C1 segment of cervical spinal cord (tissue), 14 donors: ENCODE data around the gene INSIG2.

Experiments used
- DNase-seq, 14 donors: peaks; one replicate each; lab custom pipeline; 2025; lab: John Stamatoyannopoulos, UW

Gene INSIG2

DNA sequence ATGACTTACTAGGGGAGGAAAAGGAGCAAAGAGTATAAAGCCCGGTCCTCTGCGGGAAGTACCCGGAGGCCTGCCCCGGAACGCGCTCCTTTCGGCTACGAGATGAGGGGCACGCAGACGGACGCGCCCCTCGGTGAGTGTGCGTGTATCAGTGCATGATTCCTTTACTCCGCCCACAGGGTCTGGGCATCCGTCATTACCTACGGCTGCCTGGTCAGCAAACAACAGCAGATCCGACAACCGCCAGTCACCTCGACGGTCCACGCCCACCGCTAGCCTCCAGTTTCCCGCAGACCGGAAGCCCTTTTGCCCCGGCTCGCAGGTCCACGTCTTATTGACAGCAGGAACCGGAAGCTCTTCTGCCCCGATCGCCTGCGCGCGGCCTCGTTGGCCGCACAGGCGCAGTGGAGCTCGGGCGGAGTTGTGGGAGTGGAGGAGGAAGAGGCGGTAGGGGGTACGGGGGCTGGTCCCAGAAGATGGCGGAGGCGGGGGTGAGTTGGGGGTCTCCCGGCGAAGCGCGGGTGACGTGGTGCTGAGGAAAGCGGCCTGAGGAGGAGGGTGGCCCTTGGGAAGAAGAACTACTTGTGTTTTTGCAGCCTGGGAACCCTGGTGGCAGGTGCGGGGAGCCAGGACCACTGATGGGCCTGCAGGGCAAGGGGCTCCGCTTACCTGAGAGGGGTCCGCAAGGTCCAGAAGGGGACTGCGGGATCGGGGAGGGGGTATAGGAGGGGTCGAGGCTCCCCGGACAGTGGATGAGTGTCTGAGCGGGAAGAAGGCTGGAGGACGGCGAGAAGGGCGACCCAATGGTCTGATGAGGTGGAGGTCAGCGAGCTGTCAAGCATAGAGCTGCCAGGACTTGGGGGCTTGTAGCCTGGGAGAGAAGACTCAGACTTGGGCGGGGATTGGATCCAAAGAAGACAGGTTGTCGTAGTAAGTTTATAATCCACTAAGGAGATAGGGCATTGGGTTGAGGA lies at the start of gene INSIG2:
Gene INSIG2, plus strand, starts transcription at position 421 of the 974 bp plus-strand sequence. CDS start 8,086 bp downstream, outside the sequence.
- peak; percentile 24 to 98 (median 89) for DNase-seq

DNA sequence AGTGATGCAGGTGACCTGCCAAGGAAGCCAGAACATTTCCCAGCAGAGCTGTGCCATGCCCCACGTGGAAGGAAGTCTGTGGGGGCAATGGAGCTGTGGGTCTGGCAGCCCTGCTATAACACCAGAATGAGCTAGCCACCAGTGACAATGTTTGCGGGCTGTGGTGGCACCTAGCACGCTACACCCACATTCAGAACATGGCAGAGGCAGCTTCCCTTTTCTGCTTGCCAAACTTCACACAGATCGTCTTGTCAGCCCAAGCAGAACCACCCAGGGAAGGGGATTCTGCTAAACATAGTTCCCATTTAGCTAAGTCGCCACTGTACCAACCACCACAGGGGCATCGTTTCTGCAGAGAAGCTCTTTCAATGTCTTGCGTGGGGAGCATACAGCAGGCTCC lies 47.4 kb upstream of the INSIG2 start:
- peak in 1 of 14 donors; percentile 2 for DNase-seq

GRCh38 chr2:118044103-118044716 lies 44.1 kb upstream of the INSIG2 start:
- DNase-seq, result no peak

GRCh38 chr2:118044854-118045253 lies 43.4 kb upstream of the INSIG2 start:
- no peak for DNase-seq

DNA sequence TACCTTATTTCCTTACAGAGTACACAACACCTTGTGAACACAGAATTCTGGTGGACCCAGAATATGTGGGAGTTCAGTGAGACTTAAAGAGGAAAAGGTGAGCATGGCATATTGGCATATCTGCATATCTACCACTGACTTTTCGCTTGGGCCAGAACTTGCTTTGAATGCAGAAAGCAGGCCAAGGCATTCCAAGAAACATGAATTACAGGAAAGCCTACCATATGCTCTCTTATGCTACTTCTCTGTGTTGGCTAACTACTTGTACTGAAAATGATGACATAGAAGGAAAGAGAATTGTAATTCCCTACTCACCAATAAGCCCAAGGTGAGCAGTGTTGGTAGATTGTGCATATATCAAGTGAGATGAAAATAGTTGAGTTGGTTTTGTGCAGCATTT lies 43.0 kb upstream of the INSIG2 start:
- DNase-seq, result no peak

DNA sequence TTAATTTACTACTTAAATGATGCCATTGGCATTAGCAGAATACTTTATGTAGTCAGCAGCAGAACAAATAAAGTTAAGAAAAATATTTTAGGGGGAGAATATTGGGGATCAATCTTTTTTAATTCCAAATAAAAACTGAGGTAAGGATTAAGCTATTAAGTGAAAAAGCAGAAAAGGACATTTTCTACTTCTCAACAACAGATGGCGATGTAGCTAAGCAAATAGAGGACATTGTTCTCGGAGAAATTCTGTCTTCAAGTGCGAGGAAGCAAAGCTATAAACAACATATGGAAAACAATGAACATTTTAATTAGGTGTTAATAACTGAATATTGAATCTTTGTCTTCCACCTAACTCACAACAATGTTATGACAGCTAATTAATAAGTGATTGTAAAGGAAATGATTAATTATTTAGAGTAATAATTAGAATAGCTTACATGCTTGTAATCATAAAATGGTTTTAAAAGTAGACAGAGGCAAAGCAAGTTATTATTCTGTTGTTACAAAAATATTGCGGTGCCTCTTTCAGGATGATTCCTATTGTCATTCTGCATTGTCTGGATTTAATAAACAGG lies 41.5 kb upstream of the INSIG2 start:
- DNase-seq, result no peak

DNA sequence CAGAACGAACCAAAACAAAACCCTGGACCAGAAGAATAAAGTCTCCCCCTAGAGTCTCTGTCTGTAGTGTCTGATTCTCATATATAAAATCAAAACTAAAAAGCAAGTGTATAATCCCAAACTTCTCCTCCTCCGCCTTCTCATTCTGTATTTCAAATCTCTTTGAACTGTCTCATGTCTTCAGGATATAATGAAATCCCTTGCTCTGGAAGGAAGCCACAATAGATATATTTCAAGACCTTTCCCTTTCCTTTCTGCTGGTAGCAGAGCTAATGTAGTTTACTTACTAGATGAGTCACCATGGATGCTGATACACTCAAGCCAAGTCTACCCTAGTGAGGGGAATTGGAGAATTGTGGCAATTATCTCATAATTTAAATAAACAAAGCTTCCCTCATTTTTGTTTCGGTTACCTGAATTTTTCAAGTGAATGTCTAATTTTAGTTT lies 40.9 kb upstream of the INSIG2 start:
- no peak for DNase-seq

GRCh38 chr2:118048401-118048800 lies 39.9 kb upstream of the INSIG2 start:
- DNase-seq, result no peak

DNA sequence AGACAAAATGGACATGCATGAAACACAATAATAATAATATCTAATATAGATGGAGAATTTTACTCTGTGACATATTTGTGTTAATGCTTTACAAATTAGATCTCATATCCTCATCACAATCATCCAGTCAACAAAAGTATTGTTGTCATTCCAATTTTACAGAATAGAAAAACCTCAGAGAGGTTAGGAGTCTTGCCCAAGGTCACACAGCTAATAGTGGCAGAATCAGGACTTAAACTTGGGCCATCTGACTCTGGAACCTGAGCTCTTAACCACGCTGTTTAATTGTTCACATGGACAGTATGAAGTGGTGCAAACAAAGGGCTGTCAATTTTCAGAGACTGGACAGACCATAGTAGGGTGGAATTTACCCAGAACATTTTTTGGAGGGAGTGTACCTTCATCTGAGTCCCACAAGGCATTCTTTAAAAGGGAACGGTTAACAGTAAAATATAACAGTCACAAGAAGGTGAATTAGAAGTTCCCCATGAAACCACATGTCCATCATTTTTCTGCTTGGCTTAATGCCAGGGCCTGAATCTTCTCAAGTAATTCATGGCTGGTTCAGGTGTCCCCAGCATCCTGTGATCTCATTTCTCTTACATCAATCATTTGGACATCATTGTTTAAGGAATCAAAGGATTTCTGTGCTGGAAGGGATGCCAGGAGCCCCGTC lies 39.0 kb upstream of the INSIG2 start:
- no peak for DNase-seq

- no peak for DNase-seq
Measured at GRCh38 chr2:118049816-118050140, 38.5 kb upstream of the INSIG2 start.

DNA sequence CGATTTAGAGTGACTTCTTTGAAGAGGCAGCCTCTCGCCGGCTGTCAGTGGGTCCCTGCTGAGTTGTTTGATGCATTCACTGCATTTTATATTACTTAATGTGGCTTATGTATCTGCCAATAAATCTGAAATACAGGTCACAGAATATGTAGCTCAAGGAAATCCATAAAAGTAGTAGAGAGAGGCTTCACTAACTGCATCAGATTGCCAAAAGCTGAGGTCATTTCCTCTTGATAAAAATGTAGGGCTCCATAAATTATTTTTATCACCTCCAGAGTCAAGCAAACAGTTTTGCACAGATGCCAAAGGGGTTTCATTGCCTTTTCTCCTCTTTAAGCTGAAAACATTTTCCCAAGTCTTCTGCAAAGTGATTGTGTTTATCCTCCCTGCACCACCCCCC lies 37.9 kb upstream of the INSIG2 start:
- DNase-seq, result no peak

DNA sequence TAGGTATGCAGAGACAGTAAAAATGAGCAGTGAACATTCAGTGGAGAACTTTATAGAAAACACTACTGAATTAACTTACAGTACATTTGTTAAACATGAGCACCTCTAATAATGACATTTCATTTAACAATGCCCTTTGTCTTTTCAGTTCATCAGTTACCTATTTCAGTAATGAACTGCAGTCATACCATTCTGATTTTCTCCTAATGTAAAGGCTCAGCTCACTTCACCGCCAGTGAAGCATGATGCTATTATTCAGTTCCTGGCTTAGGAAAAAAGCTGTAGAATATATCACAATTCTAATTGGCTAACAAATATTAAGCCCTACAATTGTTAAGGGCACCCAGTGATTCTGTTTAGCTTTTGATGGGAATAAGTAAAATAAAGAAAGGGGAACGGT lies 37.3 kb upstream of the INSIG2 start:
- DNase-seq, result no peak

DNA sequence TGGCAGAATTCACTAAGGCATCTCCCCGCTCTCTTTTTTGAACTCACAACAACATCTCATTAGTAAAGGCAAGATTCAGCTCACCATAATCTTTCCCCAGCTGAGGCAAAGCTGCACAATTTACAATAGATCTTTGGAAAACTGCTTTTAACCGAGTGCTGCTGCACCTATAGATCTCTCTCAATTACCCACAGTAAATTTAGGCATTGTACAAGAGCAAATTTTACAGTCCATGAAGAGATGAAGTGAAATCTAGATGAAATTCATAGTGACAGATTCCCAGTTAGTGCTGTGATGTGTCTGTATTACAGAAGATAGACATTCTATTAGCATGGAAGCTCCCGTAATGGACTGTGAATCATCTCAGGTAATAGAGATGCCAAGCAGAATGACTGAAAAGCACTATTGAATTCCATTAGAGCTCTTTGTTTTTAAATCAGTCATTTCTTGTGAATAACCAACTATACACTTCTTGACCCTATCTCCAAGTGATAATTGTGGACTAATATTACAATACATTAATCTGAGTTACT lies 36.4 kb upstream of the INSIG2 start:
- DNase-seq, result no peak

- no peak for DNase-seq
Measured at GRCh38 chr2:118052474-118052873, 35.8 kb upstream of the INSIG2 start.

DNA sequence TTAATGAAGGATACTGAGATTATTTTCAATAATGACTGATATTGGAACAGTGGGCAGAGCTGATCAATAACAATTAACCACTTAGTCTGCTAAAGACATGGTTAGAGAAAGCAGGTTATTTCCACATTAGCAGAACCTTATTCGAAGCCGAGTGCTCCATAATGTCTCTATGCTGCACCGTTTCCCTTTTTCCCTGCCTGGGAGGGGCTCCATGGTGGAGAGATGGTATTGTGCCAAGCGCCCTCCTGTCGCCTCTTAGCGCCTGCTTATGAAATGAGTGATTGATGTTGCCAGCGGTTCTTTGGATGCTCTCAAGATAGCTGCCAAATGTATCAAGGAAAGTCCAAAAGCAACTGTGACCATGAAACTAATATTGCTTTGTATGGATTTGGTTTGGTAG lies 34.6 kb upstream of the INSIG2 start:
- DNase-seq, result no peak

GRCh38 chr2:118054213-118055008 lies 33.9 kb upstream of the INSIG2 start:
- DNase-seq, result no peak

DNA sequence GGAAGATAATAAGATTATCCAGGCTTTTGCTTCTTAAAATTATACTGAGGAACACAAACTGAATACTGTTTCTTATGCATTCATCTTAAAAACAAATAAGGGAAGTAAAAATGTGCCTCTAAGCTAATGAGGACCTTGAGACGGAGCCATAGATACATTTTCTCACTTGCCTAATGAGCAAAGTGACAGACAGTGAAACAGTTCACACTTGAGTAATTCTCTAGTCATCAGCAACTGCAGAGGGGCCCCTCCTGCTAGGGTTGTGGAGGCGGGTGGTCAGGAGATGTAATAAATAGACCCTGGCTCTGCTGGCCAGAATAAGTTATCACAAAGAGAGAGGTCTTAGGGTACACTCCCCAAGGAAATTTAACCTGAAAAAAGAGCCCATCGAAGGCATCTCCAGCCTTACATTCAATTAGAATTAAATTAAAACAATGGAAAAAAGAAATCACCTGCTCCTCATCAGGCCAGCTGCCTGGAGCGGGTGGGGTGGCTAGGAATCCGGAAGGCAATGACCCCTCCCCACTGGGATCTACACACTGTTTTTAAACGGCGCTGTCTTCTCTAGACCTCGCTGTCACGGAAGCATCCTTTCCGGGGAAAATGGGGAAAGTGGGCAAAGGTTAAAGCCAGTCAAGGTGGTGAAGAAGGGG lies 32.6 kb upstream of the INSIG2 start:
- no peak for DNase-seq

GRCh38 chr2:118056165-118056534 lies 32.1 kb upstream of the INSIG2 start:
- DNase-seq, result peak in 3 of 14 donors; percentile 5 to 14 (median 10)

DNA sequence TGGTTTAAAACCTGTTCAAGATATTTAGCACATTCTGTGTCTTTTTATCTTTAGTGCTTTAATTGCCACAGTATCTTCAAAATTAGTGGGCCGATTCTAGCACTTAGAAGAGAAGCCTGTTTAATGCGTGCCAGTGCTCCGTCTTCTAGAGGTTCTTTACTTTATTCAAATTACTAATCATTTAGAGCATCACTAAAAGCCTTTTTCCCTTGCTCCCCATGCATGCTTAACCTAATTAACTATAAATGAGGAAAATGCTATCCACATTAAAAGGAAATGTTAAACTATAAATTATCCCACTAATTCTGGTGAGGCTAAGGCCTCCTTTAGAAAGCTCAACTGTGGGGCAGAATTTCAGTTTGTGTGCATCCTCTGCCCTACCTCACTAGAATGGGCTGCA lies 31.5 kb upstream of the INSIG2 start:
- DNase-seq, result no peak

DNA sequence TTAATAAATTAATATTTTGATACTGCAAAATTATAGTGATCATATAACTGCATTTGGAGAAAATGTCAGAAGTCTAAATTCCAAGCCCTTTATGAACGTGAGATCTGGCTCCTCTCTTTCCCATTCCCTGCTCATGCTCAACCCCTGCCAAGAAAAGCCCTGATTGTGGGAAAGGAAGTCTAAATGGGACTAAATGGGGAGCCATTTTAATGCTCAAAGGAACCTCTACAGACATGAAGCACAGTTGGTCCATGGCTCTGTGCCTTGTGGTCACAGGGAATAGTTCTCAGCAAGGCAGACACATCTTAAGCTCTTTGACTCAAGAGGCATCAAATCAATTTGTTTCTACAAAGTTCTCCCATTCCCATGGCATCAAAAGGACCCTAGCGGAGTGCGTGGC lies 29.3 kb upstream of the INSIG2 start:
- no peak for DNase-seq
